T-helper 1 cell treated with Interleukin-12 subunit alpha and Interleukin-12 subunit beta and Interleukin-4 antibody, amounts not matched to agents 30 ng/mL and 1 ng/mL, for 36 hours (primary cell): ENCODE measurements around the gene FOXL2. TPM values are rescaled to one million over a fixed set of nuclear protein-coding genes. Genes with fewer than 3 reads are reported as not detected.

Experiments used
- intact Hi-C: fragments of 100-400 bp; cut with micrococcal nuclease; formaldehyde crosslinking; loops from one replicate; pipeline ENCODE4 v1.15.1; 2024
- total RNA-seq: library from RNA; stranded (reverse); gene quantifications from 2 replicates; pipeline ENCODE4 v1.2.3, GENCODE V29; 2022

The FOXL2 gene
- not detected in 2 replicates for total RNA-seq

GRCh38 chr3:138946663-138947494, at the start of gene FOXL2, which contains the start of gene FOXL2NB:
Gene FOXL2 (minus strand): TSS chr3:138947137. CDS start chr3:138946722, 415 bp downstream.
Gene FOXL2NB (plus strand): TSS chr3:138947217. CDS start chr3:138947365, 148 bp downstream.
- intact Hi-C loops = loop anchor here (5.0 kb wide), 2 partner anchors 255 to 1180 kb away; no protein-coding TSS in a partner anchor

- intact Hi-C loops = no loop called here
Measured at GRCh38 chr3:138995706-138996105, 48.8 kb upstream of the FOXL2 start.

GRCh38 chr3:138987181-138987580, 40.2 kb upstream of the FOXL2 start:
- intact Hi-C loops = no loop called here

GRCh38 chr3:138985932-138986331, 39.0 kb upstream of the FOXL2 start:
- intact Hi-C loops = no loop called here

GRCh38 chr3:138984816-138985215, 37.9 kb upstream of the FOXL2 start:
- intact Hi-C loops = no loop called here

- intact Hi-C loops = no loop called here
Measured at GRCh38 chr3:138976047-138976446, 29.1 kb upstream of the FOXL2 start.

- intact Hi-C loops = no loop called here
Measured at GRCh38 chr3:138975351-138975750, 28.4 kb upstream of the FOXL2 start.

- intact Hi-C loops = no loop called here
Measured at GRCh38 chr3:138974462-138974861, 27.5 kb upstream of the FOXL2 start.

- intact Hi-C loops = no loop called here
Measured at GRCh38 chr3:138972941-138973340, 26.0 kb upstream of the FOXL2 start.

- intact Hi-C loops = no loop called here
Measured at GRCh38 chr3:138971766-138972320, 24.9 kb upstream of the FOXL2 start.

- intact Hi-C loops = no loop called here
Measured at GRCh38 chr3:138964923-138965322, 18.0 kb upstream of the FOXL2 start.

- intact Hi-C loops = no loop called here
Measured at GRCh38 chr3:138964264-138964663, 17.3 kb upstream of the FOXL2 start.

- intact Hi-C loops = no loop called here
Measured at GRCh38 chr3:138962854-138963560, 16.1 kb upstream of the FOXL2 start.

GRCh38 chr3:138960417-138960852, 13.5 kb upstream of the FOXL2 start:
- intact Hi-C loops = no loop called here

- intact Hi-C loops = loop anchor here (2.0 kb wide), 1 partner anchor 14 kb away; no protein-coding TSS in a partner anchor
Measured at GRCh38 chr3:138950701-138951100, 3.8 kb upstream of the FOXL2 start.

GRCh38 chr3:138950006-138950644, 3.2 kb upstream of the FOXL2 start:
- intact Hi-C loops = loop anchor here (2.0 kb wide), 1 partner anchor 13 kb away; no protein-coding TSS in a partner anchor

- intact Hi-C loops = loop anchor here (2.0 to 5.0 kb wide), 3 partner anchors 13 to 1182 kb away; no protein-coding TSS in a partner anchor
Measured at GRCh38 chr3:138949445-138950005, 2.6 kb upstream of the FOXL2 start.

GRCh38 chr3:138949002-138949418, 2.1 kb upstream of the FOXL2 start:
- intact Hi-C loops = loop anchor here (5.0 kb wide), 2 partner anchors 253 to 1182 kb away; no protein-coding TSS in a partner anchor

- intact Hi-C loops = loop anchor here (5.0 kb wide), 2 partner anchors 254 to 1181 kb away; no protein-coding TSS in a partner anchor
Measured at GRCh38 chr3:138948371-138949001, 1.5 kb upstream of the FOXL2 start.

- intact Hi-C loops = loop anchor here (5.0 kb wide), 2 partner anchors 255 to 1180 kb away; no protein-coding TSS in a partner anchor
Measured at GRCh38 chr3:138947495-138948121, 671 bp upstream of the FOXL2 start.
